HG02884 (cell line): ENCODE results near the gene ASPM.

ENCODE experiments used
- ATAC-seq: cut with Tn5 transposase; IDR thresholded peaks from one replicate; pipeline ENCODE4 v1.9.1; 2021; ENCODE audit warnings: mild to moderate bottlenecking, moderate library complexity; ENCODE audit not compliant: unreplicated experiment

ASPM gene

GRCh38 chr1:197146101-197147095 lies at the start of gene ASPM:
Gene ASPM, minus strand, starts transcription at chr1:197146669. Its CDS starts 232 bp downstream, at chr1:197146437.
- ATAC-seq = peak; percentile 97

- ATAC-seq = no peak
These were observed 48.6 kb upstream of the ASPM start for GRCh38 chr1:197195100-197195499.

- ATAC-seq = no peak
These were observed 37.7 kb upstream of the ASPM start for GRCh38 chr1:197184190-197184589.

- ATAC-seq = no peak
These were observed 36.8 kb upstream of the ASPM start for GRCh38 chr1:197183195-197183748.

GRCh38 chr1:197182716-197183115 lies 36.2 kb upstream of the ASPM start:
- ATAC-seq = no peak

GRCh38 chr1:197181982-197182381 lies 35.5 kb upstream of the ASPM start:
- peak; percentile 47 for ATAC-seq

- peak; percentile 32 for ATAC-seq
These were observed 33.9 kb upstream of the ASPM start for GRCh38 chr1:197180252-197180878.

- peak; percentile 74 for ATAC-seq
These were observed 32.5 kb upstream of the ASPM start for GRCh38 chr1:197178998-197179397.

GRCh38 chr1:197174818-197175217 lies 28.3 kb upstream of the ASPM start:
- no peak for ATAC-seq

- ATAC-seq = no peak
These were observed 27.4 kb upstream of the ASPM start for GRCh38 chr1:197173571-197174507.

GRCh38 chr1:197171531-197171930 lies 25.1 kb upstream of the ASPM start:
- no peak for ATAC-seq

GRCh38 chr1:197170538-197170937 lies 24.1 kb upstream of the ASPM start:
- no peak for ATAC-seq

GRCh38 chr1:197159461-197159860 lies 13.0 kb upstream of the ASPM start:
- no peak for ATAC-seq

- ATAC-seq = no peak
These were observed 10.2 kb upstream of the ASPM start for GRCh38 chr1:197156692-197157091.

GRCh38 chr1:197152662-197153061 lies 6.2 kb upstream of the ASPM start:
- no peak for ATAC-seq

- ATAC-seq = no peak
These were observed 4.7 kb upstream of the ASPM start for GRCh38 chr1:197151185-197151584.

GRCh38 chr1:197150336-197151005 lies 4.0 kb upstream of the ASPM start:
- ATAC-seq = no peak

GRCh38 chr1:197149340-197149739 lies 2.9 kb upstream of the ASPM start:
- no peak for ATAC-seq

- no peak for ATAC-seq
These were observed 934 bp downstream of the ASPM start for GRCh38 chr1:197145446-197146024.
